NCI-H2227 treated with DMSO at 0.1 percent for 48 hours (cell line): ENCODE data around the gene HERC2.
"Not testable (repeated sequence)": the region's sequence is repeated elsewhere in the genome, so short reads cannot be mapped to it uniquely, and the experiment has no call there.

Source experiments
- DNase-seq: peaks from one replicate; lab custom pipeline; 2025; lab: John Stamatoyannopoulos, UW

Gene HERC2

DNA sequence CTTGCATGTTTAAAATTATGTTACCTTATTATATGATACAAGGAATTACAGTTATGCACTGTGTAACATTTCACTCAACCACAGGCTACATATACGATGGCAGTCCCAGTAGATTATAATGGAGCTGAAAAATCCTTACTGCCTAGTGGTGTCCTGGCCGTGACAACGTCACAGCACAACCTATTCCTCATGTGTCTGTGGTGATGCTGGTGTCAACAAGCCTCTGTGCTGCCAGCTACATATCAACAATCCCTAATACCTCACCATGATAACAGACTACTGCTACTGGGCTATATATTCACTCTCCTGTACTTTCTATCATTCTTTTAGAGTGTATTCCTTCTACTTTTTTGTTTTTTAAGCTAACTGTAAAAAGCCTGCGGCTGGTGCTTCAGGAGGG lies 142.7 kb downstream of the HERC2 start:
- no peak for DNase-seq

DNA sequence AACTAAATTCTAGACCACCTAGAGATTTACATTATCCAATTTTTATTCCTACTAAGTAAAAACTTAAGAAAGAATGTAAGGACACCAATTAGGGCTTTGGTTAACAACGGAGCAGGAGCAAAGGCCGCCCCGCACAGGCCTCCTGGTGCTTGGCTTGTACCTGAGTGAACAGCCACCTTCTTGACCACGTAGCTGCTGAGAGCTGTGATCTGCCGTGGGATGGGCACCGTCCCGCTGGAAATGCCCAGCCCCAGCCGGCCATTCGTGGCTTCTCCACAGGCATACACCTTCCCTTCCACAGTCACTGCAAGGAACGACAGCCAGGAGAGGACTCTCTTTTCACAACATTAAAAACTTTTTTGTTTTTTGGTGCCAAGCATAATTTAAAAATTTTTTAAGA lies 143.3 kb downstream of the HERC2 start:
- no peak for DNase-seq

DNA sequence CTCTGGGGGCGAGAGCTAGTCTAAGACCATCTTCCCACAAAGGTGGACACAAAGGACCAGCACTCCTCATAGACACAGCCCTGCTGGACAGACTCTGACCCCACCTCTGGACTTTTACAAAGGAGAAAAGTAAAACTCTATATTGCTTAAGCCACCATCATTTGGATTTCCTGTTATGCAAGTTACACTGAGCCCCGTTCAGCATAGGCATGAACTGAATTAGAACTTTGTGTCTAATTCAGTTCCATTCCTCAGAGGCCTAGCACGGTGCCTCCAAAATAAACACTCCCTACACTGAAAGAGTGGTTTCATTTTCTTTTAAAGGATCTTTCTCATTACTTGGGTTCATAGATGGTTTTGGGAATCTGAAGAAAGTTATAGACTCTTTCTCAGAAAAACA lies 143.7 kb downstream of the HERC2 start:
- no peak for DNase-seq

DNA sequence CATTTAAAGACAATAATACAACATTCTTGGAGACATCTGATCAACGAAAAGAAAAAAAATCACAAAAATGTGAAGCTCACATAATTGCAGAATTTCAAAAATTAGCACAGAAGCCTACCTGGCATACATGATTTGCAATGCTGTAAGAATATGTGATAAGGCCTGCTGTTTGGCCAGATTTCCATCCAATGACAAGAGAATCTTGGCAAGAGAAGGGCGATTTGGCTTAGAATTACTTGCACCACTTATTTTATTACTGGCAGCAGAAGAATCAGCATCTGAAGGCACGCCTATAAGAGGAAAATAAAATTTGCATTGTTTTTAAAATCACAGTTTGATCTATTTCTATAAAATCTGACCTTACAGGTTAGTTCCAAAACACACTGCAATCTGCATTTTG lies 152.6 kb downstream of the HERC2 start:
- no peak for DNase-seq

DNA sequence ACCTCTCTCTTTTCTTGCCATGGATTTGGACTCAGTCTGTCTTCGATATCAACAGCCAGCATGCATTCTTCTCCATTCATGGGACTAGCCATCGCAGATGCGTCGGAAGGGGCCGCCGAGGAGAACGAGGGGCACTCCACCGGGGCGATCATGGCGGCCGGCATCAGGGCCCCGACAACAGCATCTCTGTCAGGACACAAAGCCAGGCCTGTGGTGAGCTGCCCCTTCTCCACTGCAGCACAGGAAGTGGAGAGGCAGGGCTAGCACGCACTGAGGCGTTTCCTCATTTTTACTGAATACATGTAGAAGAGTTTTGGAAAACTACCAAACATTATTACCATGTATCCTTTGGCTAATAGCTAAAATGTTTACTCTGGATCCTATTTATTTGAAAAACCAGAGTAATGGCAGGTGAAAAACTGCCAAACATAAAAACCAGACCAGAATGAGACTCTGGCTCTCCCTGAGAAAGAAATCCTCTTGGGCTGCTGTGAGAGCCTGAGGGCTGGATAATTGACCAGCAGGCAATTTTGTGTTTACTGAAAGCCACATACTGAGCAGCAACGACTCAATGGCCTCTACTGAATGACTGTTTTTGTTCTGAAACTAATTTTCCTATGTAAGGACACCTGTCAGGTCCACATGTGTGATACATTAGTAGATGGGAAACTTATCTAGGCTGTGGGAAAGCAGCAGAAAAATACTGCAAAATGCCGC lies 153.4 kb downstream of the HERC2 start:
- DNase-seq = peak; percentile 20

DNA sequence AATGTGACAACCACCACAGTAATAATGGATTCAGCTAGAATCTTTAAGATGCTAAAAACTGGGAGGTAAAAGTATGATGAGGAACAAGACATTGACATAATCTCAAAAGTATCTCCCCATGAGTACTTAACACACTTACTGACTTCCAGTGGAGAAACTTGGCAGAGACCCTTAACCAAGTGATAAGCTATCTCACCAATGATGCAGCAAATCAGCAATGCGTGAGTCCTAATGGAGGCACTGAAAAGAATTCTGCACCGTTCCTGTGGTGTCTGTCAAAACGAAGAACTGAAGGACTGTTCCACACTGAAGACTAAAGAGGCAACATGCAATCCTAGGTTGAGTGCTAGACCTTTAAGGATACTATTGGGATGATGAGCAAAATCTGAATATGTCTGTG lies 154.9 kb downstream of the HERC2 start:
- DNase-seq = no peak

DNA sequence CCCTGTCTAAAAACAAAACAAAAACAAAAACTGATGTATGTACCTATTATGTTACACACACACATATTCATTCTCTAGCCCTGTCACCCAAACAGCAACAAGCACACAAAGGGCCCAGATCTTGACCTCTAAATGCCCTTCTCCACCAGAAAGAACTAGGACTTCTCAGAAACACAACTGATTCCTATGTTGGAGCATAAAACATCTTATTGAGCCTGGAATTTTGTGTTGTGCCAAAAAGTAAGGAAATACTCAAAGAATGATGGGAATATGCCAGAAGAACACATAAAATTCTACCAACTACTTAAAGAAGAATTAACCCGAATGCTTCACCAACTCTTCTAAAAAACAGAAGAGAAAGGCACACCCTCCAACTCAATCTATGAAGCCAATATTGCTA lies 156.2 kb downstream of the HERC2 start:
- DNase-seq = no peak

DNA sequence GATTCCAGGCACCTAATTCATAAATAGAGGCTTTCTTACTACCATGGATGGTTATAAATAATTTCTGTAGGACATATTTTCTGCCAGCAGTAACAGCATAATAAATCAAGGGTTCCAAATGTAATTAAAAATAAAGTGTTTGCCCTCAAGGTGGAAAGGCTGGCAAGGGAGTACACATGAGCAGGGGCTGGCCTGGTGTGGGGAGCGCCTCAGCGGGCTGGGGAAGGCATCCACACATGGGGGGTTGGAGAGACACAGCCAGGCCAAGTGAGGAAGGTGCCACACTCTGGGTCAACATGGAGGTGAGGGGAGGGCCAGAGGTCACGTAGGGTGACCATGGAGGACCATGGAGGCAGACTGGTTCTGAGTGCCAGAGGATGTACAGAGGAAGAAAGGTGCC lies 157.1 kb downstream of the HERC2 start:
- DNase-seq = no peak

DNA sequence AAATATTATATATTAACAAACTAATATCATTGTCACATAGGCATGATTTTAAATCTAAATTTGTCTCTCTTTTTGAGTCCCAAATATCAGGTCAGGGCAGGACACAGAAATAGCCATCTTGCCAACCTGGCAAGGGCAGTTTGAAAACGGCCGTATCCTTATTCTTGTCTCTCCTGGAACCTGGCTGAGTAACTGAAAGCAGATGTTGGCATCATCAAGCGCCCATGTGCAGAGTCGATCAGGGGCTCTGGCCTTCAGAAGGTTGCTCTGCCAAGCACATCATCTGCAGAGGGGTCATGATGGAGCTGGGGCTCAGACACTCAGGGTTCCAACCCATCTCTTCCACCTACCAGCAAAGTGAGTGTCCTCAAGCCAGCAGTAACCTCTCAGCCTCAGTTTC lies 167.7 kb downstream of the HERC2 start:
- DNase-seq = no peak

DNA sequence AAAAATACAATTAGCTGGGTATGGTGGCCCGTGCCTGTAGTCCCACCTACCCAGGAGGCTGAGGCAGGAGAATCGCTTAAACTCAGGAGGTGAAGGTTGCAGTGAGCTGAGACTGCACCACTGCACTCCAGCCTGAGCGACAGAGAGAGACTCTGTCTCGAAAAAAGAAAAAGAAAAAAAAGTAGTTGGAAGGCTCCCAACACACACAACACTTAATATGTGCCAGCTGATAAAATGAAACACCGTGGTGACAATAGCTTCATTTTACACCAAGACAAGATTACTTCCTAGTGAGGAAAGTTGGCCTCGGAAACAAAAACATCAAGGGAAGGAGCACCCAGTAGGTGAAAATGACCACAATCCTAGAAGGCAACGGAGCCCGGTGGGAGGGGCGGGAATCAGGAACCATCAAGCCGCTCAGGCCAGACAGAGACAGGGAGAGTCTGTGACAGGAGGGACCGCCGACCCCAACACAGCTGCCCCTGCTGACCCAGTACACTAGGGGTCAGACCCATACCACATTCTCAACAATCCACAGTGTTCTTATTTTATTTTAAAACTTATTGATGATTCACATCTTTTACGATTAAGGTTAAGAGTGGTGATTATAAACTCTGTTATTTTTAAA lies 168.4 kb downstream of the HERC2 start:
- DNase-seq = no peak

DNA sequence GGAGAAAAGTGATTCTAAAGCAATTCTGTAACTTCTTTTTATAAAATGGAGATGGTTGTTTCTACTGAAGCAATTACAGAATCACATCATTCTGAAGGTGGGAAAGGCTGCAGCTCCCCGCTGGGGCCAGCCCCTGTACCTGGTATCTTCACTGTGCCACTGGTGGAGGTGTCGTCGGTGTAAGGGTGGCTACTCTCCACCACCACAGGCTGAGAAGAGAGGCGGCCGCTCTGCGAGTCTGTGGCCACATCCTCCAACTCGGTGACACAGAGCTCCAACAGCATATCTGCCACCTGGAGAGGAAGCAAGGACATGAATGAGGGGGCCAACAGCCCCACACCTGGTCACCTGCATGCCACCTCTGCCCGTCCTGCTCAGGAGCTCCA lies 169.4 kb downstream of the HERC2 start:
- not testable (repeated sequence) for DNase-seq

DNA sequence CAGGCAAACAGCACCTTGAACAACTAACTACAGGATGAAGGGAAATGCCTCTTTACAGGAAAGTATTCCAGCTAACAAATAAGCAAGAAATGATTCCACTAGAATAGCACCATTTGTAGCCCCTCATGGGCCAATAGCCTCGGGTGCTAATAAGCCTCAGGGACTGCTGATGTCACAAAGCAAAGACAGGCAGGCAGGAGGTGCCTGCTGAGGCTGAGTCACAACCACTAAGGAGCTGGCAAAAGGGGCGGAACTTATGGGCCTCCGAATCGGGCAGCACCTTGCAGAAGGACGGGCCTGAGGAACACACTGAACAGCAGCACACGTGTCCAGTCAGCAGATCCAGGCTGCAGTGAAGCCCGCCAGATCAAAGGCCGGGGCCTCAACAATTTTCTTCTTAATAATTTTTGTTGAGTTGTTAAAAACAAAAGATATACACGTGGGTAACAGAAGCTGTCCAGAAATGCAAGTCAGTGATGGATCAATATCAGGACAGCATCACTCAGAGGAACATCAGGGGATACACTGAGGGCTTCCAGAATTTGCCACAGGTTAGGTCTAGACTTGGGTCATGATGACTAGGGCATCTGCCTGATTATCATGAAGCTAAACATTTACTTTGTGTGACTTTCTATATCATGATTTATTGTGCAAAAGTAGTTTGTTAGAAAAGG lies 170.0 kb downstream of the HERC2 start:
- DNase-seq = not testable (repeated sequence)

DNA sequence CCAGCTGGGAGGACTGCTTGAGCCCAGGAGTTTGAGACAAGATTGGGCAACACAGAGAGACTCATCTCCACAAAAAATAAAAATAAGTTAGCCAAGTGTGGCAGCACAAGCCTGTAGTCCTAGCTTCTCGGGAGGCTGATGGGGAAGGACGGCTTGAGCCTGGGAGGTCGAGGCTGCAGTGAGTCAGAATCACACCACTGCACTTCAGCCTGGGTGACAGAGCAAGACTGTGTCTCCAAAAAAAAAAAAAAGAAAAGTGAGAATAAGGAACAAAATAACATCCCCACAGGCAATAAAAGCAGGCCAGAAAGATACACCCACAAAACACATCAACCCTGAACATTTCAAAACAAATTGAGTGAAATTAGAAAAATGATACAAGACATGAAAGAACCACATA lies 174.2 kb downstream of the HERC2 start:
- no peak for DNase-seq

DNA sequence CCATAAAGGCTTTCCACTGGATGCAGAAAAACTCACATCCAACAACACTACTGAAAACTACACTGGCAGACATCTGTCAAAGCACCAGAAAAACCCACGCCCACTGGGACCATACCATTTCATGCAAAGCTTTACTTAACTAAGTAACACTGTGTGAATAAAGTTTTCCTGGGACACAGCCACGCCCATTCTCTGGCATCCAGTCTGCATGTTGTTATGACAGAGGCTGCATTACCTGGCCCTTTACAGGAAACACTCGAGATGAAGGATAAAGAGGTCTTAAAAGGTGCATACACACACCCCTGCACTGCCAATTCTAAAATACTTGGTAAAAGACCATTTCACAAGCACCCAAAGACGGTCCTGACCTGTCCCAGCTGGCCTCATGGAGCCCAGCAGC lies 176.6 kb downstream of the HERC2 start:
- DNase-seq = not testable (repeated sequence)

DNA sequence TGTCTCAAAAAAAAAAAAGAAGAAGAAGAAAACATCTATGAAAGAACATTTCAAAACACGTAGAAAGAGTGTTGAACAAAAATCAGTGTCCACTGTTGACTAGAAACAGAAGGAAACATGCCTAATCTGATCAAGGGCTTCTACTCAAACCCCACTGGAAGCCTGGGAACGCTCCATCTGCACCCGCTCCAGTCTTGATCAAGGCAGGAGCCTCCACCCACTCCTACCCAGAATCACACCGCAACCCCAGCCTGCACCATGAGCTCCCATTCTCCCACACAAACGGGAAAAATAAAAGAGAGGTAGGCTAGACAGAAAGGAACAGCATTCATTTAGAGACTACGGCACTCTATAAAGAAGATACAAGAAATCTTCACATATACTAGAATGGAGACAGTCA lies 181.9 kb downstream of the HERC2 start:
- no peak for DNase-seq

DNA sequence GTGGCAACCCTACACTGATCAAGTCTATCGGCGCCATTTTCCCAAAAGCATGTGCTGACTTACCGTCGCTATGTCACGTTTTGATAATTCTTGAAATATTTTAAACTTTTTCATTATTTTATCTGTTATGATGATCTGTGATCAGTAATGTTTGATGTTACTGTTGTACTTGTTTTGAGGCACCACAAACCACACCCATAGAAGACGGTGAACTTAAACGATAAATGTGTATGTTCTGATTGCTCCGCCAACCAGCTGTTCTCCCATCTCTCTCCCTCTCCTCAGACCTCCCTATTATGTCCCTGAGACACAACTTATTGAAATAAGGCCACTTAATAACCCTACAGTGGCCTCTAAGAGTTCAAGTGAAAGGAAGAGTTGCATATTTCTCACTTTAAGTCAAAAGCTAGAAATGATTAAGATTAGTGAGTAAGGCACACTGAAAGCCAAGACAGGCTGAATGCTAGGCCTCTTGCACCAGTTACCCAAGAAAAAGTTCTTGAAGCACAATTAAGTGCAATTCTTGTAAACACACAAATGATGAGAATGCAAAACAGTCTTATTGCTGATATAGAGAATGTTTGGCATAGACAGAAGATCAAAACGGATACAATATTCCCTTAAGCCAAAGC lies 184.5 kb downstream of the HERC2 start:
- not testable (repeated sequence) for DNase-seq

DNA sequence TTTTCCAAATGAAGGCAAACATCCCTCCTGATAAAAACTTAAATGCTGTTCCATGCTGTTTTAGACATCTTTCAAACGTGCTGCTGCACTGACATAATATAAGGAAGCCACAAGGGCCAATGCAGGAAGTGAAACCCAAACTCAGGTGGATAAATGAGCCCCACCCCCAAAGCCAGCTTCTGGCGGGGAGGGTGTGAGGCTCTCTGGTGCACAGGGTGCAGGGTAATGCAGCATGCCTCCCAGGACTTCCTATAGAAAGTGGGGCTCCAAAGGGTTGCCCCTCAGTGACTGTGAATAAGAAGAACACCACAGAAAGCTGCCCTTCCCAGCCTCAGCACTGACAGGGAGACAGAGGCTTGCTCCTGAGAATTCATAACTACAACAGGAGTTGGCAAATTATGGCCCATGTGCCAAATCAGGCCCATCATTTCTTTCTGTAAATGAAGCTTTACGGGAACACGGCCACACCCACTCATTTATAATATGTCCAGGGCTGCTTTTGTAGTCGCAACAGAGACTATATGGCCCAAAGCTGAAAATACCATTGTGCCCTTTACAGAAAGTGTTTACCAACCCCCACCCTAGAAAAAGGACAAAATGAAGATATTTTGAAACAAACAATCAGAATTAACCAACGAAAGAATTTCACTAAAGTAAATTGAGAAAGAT lies 185.6 kb downstream of the HERC2 start:
- not testable (repeated sequence) for DNase-seq

DNA sequence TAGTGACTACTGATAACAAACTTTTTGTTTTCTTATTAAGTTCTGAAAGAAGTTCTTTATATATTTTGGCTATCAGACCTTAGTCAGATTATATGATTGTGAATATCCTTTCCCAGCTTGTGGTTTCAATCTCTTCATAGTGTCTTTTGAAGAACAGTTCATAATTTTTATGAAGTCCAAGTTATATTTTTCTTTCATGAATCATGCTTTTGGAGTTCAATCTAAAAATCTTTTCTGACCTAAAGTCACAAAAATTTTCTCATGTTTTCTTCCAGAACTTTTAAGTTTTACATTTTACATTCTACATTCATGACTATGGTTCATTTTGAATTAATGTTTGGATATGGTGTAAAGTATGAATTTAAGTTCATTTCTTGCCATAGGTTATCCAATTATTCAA lies 188.7 kb downstream of the HERC2 start:
- DNase-seq = no peak

DNA sequence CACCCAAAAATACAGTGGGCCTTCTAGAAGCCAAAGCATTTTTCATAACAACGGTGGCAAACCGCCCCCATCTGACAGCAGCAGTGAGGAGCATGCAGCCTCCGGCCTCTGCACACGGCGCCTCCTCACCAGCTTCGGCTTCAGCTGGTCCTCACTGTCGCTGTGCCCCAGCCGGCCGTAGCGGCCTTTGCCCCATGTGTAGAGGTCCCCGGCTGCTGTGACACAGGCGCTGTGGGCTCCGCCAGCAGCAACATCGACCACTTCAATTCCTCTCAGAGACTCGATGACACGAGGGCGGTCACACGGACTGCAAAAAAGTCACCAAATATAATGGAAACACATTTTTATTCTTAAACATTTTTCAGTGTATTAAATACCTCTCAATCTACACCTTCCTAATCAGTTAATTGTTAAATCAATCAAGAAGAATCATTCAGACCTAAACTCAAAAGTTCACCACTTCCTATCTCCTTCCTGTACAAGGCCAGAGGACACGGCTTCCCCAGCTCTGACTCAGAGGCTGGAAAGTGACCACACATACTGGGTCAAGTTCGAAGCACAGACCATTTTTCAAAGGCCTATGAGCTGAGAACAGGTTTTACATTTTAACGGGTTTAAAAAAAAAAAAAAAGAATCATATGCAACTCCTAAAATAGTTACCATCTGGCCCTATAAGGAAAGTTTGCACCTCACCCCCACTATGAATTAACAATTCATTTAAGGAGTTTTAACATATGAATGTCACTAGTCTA lies 189.3 kb downstream of the HERC2 start:
- no peak for DNase-seq

DNA sequence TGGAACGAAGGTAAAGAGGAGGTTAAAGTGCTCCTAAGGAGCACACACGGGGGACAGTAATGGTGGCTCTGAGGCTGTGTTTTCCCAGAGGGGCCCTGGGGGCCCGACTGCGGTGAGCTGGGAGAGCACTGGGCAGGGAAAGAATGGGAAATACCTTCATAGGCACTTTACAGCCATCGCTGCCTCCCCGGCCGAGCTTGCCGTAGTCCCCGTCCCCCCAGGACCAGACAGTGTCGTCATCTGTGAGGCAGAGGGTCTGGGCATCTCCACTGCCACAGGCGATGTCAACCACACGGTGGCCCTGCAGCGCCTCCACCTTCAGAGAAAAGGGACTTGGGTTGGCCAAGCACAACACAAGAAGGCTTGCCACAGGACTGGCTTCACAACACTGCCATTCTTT lies 190.0 kb downstream of the HERC2 start:
- DNase-seq = no peak

DNA sequence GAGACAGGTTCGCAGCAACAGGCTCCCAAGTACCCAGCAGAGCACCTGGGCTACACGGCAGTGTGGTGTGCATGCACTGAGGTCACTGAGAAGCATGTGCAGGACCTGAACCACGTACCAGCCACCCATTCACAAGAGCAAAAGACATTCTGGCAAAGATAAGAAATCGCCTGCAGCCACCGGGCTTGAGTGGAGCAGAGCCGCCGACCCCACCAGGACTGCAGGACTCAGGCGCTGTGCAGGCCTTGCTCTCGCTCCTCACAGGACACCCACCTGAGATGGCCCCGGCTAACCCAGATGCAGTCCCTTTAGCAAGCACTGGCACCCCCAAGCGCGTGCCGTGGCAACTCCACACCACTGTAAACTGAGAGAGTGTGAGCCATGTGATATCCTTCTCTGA lies 190.6 kb downstream of the HERC2 start:
- DNase-seq = no peak

DNA sequence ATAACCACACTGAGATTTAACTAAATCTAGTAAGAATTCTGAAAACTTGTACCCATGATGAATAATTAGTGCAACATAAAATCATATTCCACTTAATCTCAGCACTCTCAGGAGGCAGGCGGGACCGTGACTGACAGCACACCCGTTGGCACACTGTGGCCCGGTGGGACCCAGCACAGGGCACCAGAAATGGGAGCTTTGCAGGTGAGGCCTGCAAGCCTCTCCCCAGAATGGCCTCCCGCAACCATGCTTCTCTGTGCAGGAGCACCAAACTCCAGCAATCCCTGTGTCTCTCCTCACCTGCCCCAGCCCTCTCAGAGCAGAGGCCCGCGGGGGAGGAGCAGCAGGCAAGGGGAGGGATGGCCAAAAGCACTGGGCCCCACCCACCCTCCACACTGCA lies 191.3 kb downstream of the HERC2 start:
- DNase-seq = no peak
